Omental fat pad (tissue), 4 donors: ENCODE data around the gene FER. TPM values are rescaled to one million over a fixed set of nuclear protein-coding genes. Genes with fewer than 3 reads are reported as not detected.
"Not testable (repeated sequence)": the region's sequence is repeated elsewhere in the genome, so short reads cannot be mapped to it uniquely, and the experiment has no call there.

Experiments used
- ATAC-seq: fragments of 150-250 bp; one replicate; pipeline ENCODE4 v1.9.1; 2016; ENCODE audit warnings: mild to moderate bottlenecking, moderate library complexity; ENCODE audit not compliant: low FRiP score
- DNase-seq: peaks from one replicate; pipeline ENCODE4 v3.0.0-alpha.2; 2019; ENCODE audit warnings: low spot score
- CTCF ChIP-seq, 3 donors: fragments of 450-650 bp; IDR thresholded peaks; one replicate each; pipeline ENCODE4 v1.5.1; 2016 to 2017; ENCODE audit warnings: antibody characterized with exemption in 3 of 3, mild to moderate bottlenecking in 3 of 3, moderate library complexity in 2 of 3
- total RNA-seq, 4 donors: library from RNA; depleted of rRNA; stranded (reverse); fragments of >200 nt; gene quantifications; one replicate each; pipeline ENCODE4 v1.1.0, GENCODE V29; 2016

Gene FER
- total RNA-seq, 4 donors from 2014 or later, result 25.2 to 33.1 (median 29.5) TPM

- DNase-seq (no peak), ATAC-seq (no peak)
- TF ChIP-seq CTCF (IDR thresholded peaks at IDR 0.05), result no peak
These were observed 71.0 kb downstream of the FER start for GRCh38 chr5:108818613-108819272.

- no peak for ATAC-seq
- no peak for DNase-seq
- TF ChIP-seq CTCF (IDR thresholded peaks at IDR 0.05), result no peak
These were observed 73.3 kb downstream of the FER start for GRCh38 chr5:108820983-108821382.

- no peak for TF ChIP-seq CTCF (IDR thresholded peaks at IDR 0.05)
- ATAC-seq, result no peak
These were observed 74.7 kb downstream of the FER start for GRCh38 chr5:108822211-108822947.

GRCh38 chr5:108827131-108827530 is 79.4 kb downstream of the FER start:
- ATAC-seq (no peak), DNase-seq (no peak)
- no peak for TF ChIP-seq CTCF (IDR thresholded peaks at IDR 0.05)

More at GRCh38 chr5:108822211-108822947, 74.7 kb downstream of the FER start:
- DNase-seq, result no peak

GRCh38 chr5:108830705-108831276 is 83.1 kb downstream of the FER start:
- ATAC-seq, result no peak
- no peak for DNase-seq
- no peak for TF ChIP-seq CTCF (IDR thresholded peaks at IDR 0.05)

- ATAC-seq (no peak), DNase-seq (no peak)
- no peak for TF ChIP-seq CTCF (IDR thresholded peaks at IDR 0.05)
These were observed 88.8 kb downstream of the FER start for GRCh38 chr5:108836492-108836891.

GRCh38 chr5:108842260-108842941 is 94.7 kb downstream of the FER start:
- not testable (repeated sequence) for ATAC-seq, DNase-seq

GRCh38 chr5:108851129-108851528 is 103.4 kb downstream of the FER start:
- ATAC-seq, DNase-seq: not testable (repeated sequence)
